PC-3 (cell line): ENCODE data around the gene PLEKHM1. TPM values are rescaled to one million over a fixed set of nuclear protein-coding genes. Genes with fewer than 3 reads are reported as not detected.
A peak's percentile ranks its signal among the peaks of the same experiment; 100 is the strongest.

Source experiments
- ATAC-seq: fragments of 200-7000 bp; cut with Tn5 transposase; 2 replicates; pipeline ENCODE4 v1.9.1; 2020; ENCODE audit warnings: mild to moderate bottlenecking, moderate library complexity
- BruUV-seq: library from RNA; stranded (reverse); fragments of 400-500 nt; replicated peaks from 2 replicates; lab custom pipeline; 2021; lab: Mats Ljungman, UMichigan
- CTCF ChIA-PET: fragments of 300-600 bp; sonication (Branson Sonifier 250); formaldehyde crosslinking; loops from one replicate; lab custom pipeline; 2022; ENCODE audit warnings: antibody characterized with exemption; lab: Charles Lee
- POLR2A ChIA-PET: fragments of 300-600 bp; sonication (Branson Sonifier 250); formaldehyde crosslinking; loops from one replicate; lab custom pipeline; 2022; ENCODE audit warnings: antibody characterized with exemption; ENCODE audit not compliant: unreplicated experiment; lab: Charles Lee
- DNase-seq: peaks from one replicate; pipeline ENCODE4 v3.0.0-alpha.2; 2015
- H2AFZ ChIP-seq: fragments of 300-600 bp; sonication (generic); 2 replicates; pipeline ENCODE4 v1.6.0; 2016; ENCODE audit warnings: antibody characterized with exemption, low read length
- H3F3A ChIP-seq: fragments of 300-600 bp; sonication (generic); one replicate; pipeline ENCODE4 v1.6.0; 2017; ENCODE audit warnings: antibody characterized with exemption, low read length, control low read depth, mild to moderate bottlenecking; ENCODE audit not compliant: unreplicated experiment
- H3K27ac ChIP-seq: fragments of 300-600 bp; sonication (generic); 2 replicates; pipeline ENCODE4 v1.5.1; 2016; ENCODE audit warnings: mild to moderate bottlenecking, low read length
- H3K27me3 ChIP-seq: fragments of 300-600 bp; sonication (generic); 2 replicates; pipeline ENCODE4 v1.6.1; 2016; ENCODE audit warnings: low read length, mixed read lengths
- H3K36me3 ChIP-seq: fragments of 300-600 bp; sonication (generic); 2 replicates; pipeline ENCODE4 v1.6.1; 2016; ENCODE audit warnings: low read depth, mixed run types, low read length, mixed read lengths
- H3K4me1 ChIP-seq: fragments of 300-600 bp; sonication (generic); 2 replicates; pipeline ENCODE4 v1.5.1; 2016; ENCODE audit warnings: low read length; ENCODE audit not compliant: insufficient read depth
- H3K4me2 ChIP-seq: fragments of 300-600 bp; sonication (generic); 2 replicates; pipeline ENCODE4 v1.6.0; 2016; ENCODE audit warnings: low read length
- H3K4me3 ChIP-seq: fragments of 300-600 bp; sonication (generic); 2 replicates; pipeline ENCODE4 v1.5.1; 2016; ENCODE audit warnings: mild to moderate bottlenecking, low read length, mixed read lengths
- H3K79me2 ChIP-seq: fragments of 300-600 bp; sonication (generic); 2 replicates; pipeline ENCODE4 v1.6.1; 2017; ENCODE audit warnings: low read length, mixed read lengths
- H3K9ac ChIP-seq: fragments of 300-600 bp; sonication (generic); 2 replicates; pipeline ENCODE4 v1.6.0; 2016; ENCODE audit warnings: mild to moderate bottlenecking, low read length
- H3K9me2 ChIP-seq: fragments of 300-600 bp; sonication (generic); replicated peaks from 2 replicates; pipeline ENCODE4 v1.6.1; 2016; ENCODE audit warnings: mixed run types, low read length, mixed read lengths
- H3K9me3 ChIP-seq: fragments of 300-600 bp; sonication (generic); 2 replicates; pipeline ENCODE4 v1.6.1; 2016; ENCODE audit warnings: low read length, mixed read lengths
- H4K20me1 ChIP-seq: fragments of 300-600 bp; sonication (generic); 2 replicates; pipeline ENCODE4 v1.6.1; 2016; ENCODE audit warnings: low read length, mixed read lengths
- EZH2 ChIP-seq: fragments of 300-600 bp; sonication (generic); IDR thresholded peaks from one replicate; pipeline ENCODE4 v1.6.1; 2017; ENCODE audit warnings: antibody characterized with exemption, mild to moderate bottlenecking, low read length; ENCODE audit not compliant: unreplicated experiment
- EZH2phosphoT487 ChIP-seq: fragments of 300-600 bp; sonication (generic); IDR thresholded peaks from 2 replicates; pipeline ENCODE4 v1.6.1; 2018; ENCODE audit warnings: mild to moderate bottlenecking, antibody characterized with exemption, low read length, borderline replicate concordance
- intact Hi-C: fragments of 100-400 bp; cut with micrococcal nuclease; formaldehyde crosslinking; loops from 2 replicates; pipeline ENCODE4 v1.9.0; 2023
- total RNA-seq: library from RNA; depleted of rRNA; stranded (reverse); fragments of >200 nt; gene quantifications from 2 replicates; pipeline ENCODE4 v1.2.3, GENCODE V29; 2014
- TF ChIP-seq, protein P1 (sequence below): fragments of 300-600 bp; sonication (generic); conservative IDR thresholded peaks from 2 replicates; pipeline ENCODE4 v1.5.1; 2017; ENCODE audit warnings: antibody characterized with exemption, low read depth, mild to moderate bottlenecking, low read length

PLEKHM1 gene
- total RNA-seq, 1 experiment from 2014 or later = 15.8 TPM

DNA sequence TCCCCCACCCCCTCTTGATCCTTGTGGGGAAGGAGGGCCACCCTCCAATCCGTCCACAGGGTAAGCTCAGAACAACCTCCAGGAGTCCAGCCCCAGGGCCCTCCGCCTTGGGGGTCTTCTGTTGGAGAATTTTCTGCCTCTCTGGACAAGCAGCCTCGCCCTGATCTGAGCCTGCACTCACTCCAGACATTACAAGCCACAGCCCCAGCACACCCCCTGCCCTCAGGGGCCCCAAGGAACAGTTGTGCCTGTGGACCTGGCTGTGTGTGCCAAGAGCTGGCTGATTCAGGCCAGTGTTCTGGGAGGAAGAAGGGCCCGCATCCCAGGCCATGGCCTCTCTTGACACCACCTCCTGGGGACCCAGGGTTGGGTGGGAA lies 57.4 kb downstream of the PLEKHM1 start:
- Histone ChIP-seq H3K36me3 (no peaks in the 10 kb centered on the region), H3K9me3 (no peaks in the 10 kb centered on the region), H4K20me1 (no peaks in the 10 kb centered on the region), H3K9ac (peak overlapping the region; percentile 83), H3K79me2 (peaks cover 12% of the 10 kb centered on the region), H3K4me3 (peak overlapping the region; percentile 83), H3F3A (no peaks in the 10 kb centered on the region), H3K27ac (peak overlapping the region; percentile 10), H3K4me1 (peaks cover 31% of the 10 kb centered on the region), H3K27me3 (no peaks in the 10 kb centered on the region), H2AFZ (peak overlapping the region; percentile 56), H3K4me2 (peak overlapping the region; percentile 100), H3K9me2 (no peaks in the 10 kb centered on the region)
- DNase-seq = peak; percentile 21
- intact Hi-C loops = no loop called here
- TF ChIP-seq EZH2 (no peak), EZH2phosphoT487 (no peak)
- TF ChIP-seq, protein P1, sequence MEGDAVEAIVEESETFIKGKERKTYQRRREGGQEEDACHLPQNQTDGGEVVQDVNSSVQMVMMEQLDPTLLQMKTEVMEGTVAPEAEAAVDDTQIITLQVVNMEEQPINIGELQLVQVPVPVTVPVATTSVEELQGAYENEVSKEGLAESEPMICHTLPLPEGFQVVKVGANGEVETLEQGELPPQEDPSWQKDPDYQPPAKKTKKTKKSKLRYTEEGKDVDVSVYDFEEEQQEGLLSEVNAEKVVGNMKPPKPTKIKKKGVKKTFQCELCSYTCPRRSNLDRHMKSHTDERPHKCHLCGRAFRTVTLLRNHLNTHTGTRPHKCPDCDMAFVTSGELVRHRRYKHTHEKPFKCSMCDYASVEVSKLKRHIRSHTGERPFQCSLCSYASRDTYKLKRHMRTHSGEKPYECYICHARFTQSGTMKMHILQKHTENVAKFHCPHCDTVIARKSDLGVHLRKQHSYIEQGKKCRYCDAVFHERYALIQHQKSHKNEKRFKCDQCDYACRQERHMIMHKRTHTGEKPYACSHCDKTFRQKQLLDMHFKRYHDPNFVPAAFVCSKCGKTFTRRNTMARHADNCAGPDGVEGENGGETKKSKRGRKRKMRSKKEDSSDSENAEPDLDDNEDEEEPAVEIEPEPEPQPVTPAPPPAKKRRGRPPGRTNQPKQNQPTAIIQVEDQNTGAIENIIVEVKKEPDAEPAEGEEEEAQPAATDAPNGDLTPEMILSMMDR = no peak
- no peak; the same call in 1 of the 2 replicates for ATAC-seq
- BruUV-seq = TSS peak; percentile 19
- ChIA-PET CTCF (interaction anchor here (0.5 kb wide), 1 partner anchor 1233 kb away, joined by 3 read pairs; the partner anchor contains the start of gene ATXN7L3), POLR2A (no interaction called here)

DNA sequence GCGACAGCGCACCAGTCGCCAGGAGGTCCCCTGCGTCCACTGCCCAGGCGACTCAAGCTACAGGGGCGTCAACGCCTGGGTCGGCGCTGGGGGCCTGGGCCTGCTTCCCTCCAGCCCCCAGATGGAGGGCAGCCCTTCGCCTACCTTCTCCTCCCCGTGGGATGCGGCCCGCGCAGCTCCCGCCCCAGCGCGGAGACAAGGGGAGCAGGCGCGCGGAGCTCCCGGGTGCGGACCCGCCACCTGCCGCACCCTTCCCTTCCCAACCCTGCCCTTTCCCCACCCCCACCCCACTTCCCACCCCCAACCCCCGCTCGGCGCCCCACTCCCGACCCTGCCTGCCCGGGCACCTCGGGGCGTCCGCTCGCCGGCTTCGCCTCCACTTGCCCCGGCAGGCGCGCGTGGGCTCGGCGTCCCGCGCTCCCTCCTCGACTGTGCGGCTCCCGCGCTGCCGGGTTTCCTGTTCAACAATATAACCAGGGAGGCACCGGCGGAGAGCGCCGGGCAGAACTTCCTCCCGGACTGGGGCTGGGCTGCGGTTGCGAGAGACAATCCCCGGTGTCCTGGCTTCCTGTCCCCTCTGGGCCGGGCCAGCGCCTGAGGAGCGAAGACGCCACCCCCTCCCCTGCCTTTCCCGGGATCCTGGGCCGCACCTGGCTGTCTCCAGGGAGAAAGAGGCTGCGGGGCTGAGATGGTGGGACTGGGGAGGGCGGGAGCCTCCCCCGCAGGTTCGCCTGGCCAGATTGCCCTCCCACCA lies 57.9 kb downstream of the PLEKHM1 start, which contains the start of gene ARHGAP27:
Gene ARHGAP27 (minus strand): TSS at position 466 of the 754 bp plus-strand sequence. CDS start 2,591 bp downstream, outside the sequence.
- TF ChIP-seq EZH2phosphoT487 (no peak), EZH2 (no peak)
- TF ChIP-seq, protein P1 = no peak
- peak; percentile 82 for DNase-seq
- CTCF ChIA-PET = interaction anchor here (0.5 kb wide), 1 partner anchor 1233 kb away, joined by 3 read pairs; the partner anchor contains the start of gene ATXN7L3

More for the DNA sequence above, 57.9 kb downstream of the PLEKHM1 start, which contains the start of gene ARHGAP27:
- Histone ChIP-seq H4K20me1 (no peaks in the 10 kb centered on the region), H3F3A (no peaks in the 10 kb centered on the region), H3K79me2 (peaks cover 12% of the 10 kb centered on the region), H3K9me2 (no peaks in the 10 kb centered on the region), H3K27me3 (no peaks in the 10 kb centered on the region), H3K4me2 (peak within 1 kb of the TSS; percentile 100), H3K36me3 (no peaks in the 10 kb centered on the region), H3K4me3 (peak within 1 kb of the TSS; percentile 83), H3K9me3 (no peaks in the 10 kb centered on the region), H2AFZ (peak within 1 kb of the TSS; percentile 88), H3K27ac (peak within 1 kb of the TSS; percentile 76), H3K4me1 (peaks cover 34% of the 10 kb centered on the region), H3K9ac (peak within 1 kb of the TSS; percentile 83)
- intact Hi-C loops = no loop called here
- ATAC-seq = peak; percentile 38
- BruUV-seq = no TSS peak
- POLR2A ChIA-PET = no interaction called here
